Tibial artery (tissue), 4 donors: ENCODE data around the gene DLG4.

Source experiments
- DNase-seq, 2 donors: peaks; one replicate each; pipeline ENCODE4 v3.0.0-alpha.2; 2019
- H3K27ac ChIP-seq, 2 donors: fragments of 200-600 bp; sonication (generic) in 1 of 2; 1 replicate in 1 of 2; 2 replicates in 1 of 2; pipeline ENCODE4 v1.5.1; 2018 to 2019; ENCODE audit warnings: mild to moderate bottlenecking in 1 of 2
- H3K27me3 ChIP-seq, 2 donors: fragments of 200-600 bp; sonication (generic) in 1 of 2; one replicate each; pipeline versions ENCODE4 v1.5.1 to v1.6.0; 2016 to 2019
- H3K36me3 ChIP-seq, 3 donors: fragments of 200-600 bp; sonication (generic) in 2 of 3; one replicate each; pipeline ENCODE4 v1.5.1; 2016 to 2019; ENCODE audit warnings: mild to moderate bottlenecking in 2 of 3
- H3K4me1 ChIP-seq, 4 donors: fragments of 200-600 bp; sonication (generic) in 2 of 4; 1 replicate in 3 of 4; 2 replicates in 1 of 4; pipeline ENCODE4 v1.5.1; 2016 to 2019
- H3K4me3 ChIP-seq, 2 donors: fragments of 200-600 bp; sonication (generic) in 1 of 2; 1 replicate in 1 of 2; 2 replicates in 1 of 2; pipeline ENCODE4 v1.5.1; 2018 to 2019; ENCODE audit warnings: mild to moderate bottlenecking in 2 of 2
- H3K9me3 ChIP-seq, 3 donors: fragments of 200-600 bp; sonication (generic) in 1 of 3; one replicate each; pipeline ENCODE4 v1.5.1; 2016 to 2019
- intact Hi-C: fragments of 100-400 bp; cut with DNase I; formaldehyde crosslinking; loops from one replicate; pipeline ENCODE4 v1.15.0; 2023; ENCODE audit warnings: low total_unique reads
- TF ChIP-seq, protein P1 (sequence below), 2 experiments: fragments of 200-600 bp in 1 of 2; fragments of 450-650 bp in 1 of 2; IDR thresholded peaks; one replicate each; pipeline ENCODE4 v1.5.1; 2017 to 2019; ENCODE audit warnings: antibody characterized with exemption in 2 of 2, mild to moderate bottlenecking in 1 of 2, moderate library complexity in 1 of 2

DLG4 gene

DNA sequence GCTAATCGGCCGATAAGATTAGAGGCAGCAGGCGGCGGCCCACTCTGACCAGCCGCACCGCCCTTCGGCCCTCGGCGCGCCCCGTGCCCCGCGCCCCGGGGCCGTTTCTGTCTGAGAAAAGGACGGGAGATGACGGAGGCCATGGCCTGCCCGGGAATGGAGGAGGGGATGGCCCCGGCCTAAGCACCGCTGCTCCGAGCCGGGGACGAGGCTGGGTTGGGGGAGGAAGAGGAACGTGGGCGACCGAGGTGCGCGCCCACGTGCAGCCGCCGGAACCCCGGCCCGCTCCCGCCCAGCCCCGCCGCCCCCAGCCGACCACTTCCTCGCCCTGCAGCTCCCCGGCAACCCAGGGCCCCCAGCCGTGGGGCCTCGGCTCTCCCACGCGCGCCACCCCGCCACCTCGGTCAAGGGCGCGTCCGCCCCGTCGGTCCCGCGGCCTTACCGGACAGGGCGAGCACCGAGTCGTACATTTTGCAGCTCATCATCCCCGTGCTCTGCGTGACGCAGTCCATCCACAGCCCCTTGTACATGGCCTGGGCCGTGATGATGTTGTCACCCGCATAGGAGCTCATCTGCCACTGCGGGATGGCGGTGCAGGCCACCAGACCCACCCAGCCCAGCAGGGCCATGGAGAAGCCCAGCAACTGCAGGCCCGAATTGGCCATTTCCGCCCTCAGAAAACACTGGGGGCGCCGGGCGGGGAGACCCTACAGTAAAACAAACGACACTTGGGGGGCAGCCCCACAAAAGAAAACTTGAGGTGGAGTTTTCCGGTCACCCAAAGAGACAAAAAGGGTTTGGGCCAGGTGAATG is 41.9 kb upstream of the DLG4 start:
- H3K36me3 ChIP-seq = peaks cover 16 to 37% (median 31%) of the 10 kb centered on the region in 3 donors
- peaks cover 0 to 38% (median 21%) of the 10 kb centered on the region in 4 donors for H3K4me1 ChIP-seq
- intact Hi-C loops = loop anchor here (5.0 kb wide), 1 partner anchor 41 kb away; no protein-coding TSS in a partner anchor
- TF ChIP-seq, protein P1, sequence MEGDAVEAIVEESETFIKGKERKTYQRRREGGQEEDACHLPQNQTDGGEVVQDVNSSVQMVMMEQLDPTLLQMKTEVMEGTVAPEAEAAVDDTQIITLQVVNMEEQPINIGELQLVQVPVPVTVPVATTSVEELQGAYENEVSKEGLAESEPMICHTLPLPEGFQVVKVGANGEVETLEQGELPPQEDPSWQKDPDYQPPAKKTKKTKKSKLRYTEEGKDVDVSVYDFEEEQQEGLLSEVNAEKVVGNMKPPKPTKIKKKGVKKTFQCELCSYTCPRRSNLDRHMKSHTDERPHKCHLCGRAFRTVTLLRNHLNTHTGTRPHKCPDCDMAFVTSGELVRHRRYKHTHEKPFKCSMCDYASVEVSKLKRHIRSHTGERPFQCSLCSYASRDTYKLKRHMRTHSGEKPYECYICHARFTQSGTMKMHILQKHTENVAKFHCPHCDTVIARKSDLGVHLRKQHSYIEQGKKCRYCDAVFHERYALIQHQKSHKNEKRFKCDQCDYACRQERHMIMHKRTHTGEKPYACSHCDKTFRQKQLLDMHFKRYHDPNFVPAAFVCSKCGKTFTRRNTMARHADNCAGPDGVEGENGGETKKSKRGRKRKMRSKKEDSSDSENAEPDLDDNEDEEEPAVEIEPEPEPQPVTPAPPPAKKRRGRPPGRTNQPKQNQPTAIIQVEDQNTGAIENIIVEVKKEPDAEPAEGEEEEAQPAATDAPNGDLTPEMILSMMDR (IDR thresholded peaks at IDR 0.05) = no peak
- no peak for DNase-seq
- H3K27me3 ChIP-seq = peaks cover 6 to 60% of the 10 kb centered on the region in 2 donors
- no peak overlapping the region for H3K27ac ChIP-seq
- no peaks in the 10 kb centered on the region for H3K9me3 ChIP-seq
- H3K4me3 ChIP-seq = peak overlapping the region; percentile 32 to 52

DNA sequence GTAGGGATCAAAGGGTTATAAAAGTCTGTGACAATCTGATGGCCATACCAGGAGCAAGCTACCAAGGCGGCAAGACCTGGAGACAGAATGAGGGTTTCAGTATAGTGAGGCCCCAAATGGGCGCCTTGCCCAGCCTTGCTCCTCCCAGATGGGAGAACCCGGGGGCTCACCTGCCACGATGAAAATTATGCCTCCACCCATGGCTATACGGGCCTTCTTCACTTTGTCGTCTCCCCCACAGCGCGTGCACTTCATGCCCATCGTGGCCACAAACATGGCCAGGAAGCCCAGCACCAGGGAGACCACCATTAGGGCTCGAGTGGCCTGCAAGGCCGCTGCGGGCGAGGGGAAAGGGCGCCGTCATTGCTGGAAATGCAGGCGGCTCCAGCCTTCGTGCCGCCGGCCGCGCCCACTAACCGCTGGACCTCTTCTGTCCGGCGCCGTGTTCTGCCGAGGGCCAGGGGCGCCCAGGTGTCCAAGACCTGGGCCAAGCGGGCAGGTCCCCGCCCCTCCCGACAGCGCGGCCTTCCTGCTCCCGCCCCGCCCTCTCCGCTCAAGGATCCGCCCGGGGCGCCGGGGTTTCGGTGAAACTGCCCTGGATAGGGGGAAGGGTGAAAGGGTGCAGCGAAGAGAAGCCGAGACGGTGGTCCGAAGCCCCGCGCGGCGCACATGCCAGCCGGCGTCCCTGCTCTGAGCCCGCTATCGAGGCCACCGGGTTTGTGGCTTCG is 41.2 kb upstream of the DLG4 start:
- no peak overlapping the region for H3K27ac ChIP-seq

DNA sequence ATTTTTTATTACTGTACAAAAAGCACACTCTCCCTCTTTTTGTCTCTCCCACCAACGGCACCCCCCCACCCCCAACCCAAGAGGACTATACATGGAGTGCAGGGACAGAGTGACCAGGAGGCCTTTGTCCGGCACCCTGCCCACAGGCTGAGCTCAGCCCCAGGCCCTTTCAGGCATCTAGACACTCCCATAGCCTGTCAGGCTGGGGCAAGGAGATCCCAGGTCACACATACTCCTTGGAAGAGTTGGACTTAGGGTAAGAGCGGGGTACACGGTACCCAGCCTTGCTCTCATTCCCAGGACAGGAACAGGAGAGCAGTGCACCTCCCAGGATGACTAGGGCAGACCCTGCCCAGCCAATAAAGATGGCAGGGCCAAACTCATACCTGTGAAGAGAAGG is 40.5 kb upstream of the DLG4 start:
- peaks cover 6 to 49% of the 10 kb centered on the region in 2 donors for H3K27me3 ChIP-seq
- H3K9me3 ChIP-seq = no peaks in the 10 kb centered on the region
- TF ChIP-seq, protein P1 (IDR thresholded peaks at IDR 0.05) = no peak
- no peak overlapping the region for H3K4me3 ChIP-seq
- H3K27ac ChIP-seq = no peak overlapping the region
- H3K4me1 ChIP-seq = peaks cover 0 to 38% (median 21%) of the 10 kb centered on the region in 4 donors
- intact Hi-C loops = loop anchor here (5.0 kb wide), 1 partner anchor 42 kb away; no protein-coding TSS in a partner anchor
- peaks cover 26 to 52% (median 44%) of the 10 kb centered on the region in 3 donors for H3K36me3 ChIP-seq
- no peak for DNase-seq

More for the DNA sequence above, 41.2 kb upstream of the DLG4 start:
- Histone ChIP-seq H3K4me3 (peak overlapping the region; percentile 32 to 52), H3K4me1 (peaks cover 0 to 38% (median 21%) of the 10 kb centered on the region in 4 donors), H3K9me3 (no peaks in the 10 kb centered on the region), H3K27me3 (peaks cover 6 to 56% of the 10 kb centered on the region in 2 donors), H3K36me3 (peaks cover 19 to 45% (median 38%) of the 10 kb centered on the region in 3 donors)
- TF ChIP-seq, protein P1 (IDR thresholded peaks at IDR 0.05) = no peak
- DNase-seq = no peak
- intact Hi-C loops = loop anchor here (5.0 kb wide), 1 partner anchor 41 kb away; no protein-coding TSS in a partner anchor

DNA sequence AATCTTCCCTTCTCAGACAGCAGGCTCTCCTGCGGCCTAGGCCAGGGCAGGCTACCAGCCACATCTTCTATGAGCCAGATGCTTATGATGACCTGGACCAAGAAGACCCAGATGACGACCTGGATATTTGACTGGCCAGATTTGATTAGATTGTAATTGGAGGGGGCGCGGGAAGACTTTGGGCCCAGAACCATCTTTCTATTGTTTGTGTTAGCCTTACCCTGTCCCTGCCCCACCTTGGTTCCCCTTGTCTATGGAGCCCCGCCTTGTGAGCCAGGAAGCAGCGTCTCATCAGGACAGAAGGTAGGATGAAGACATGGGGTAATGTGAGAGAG is 39.9 kb upstream of the DLG4 start:
- H3K9me3 ChIP-seq = no peaks in the 10 kb centered on the region
- DNase-seq = no peak
- H3K4me3 ChIP-seq = no peak overlapping the region
- H3K27me3 ChIP-seq = peaks cover 6 to 44% of the 10 kb centered on the region in 2 donors
- TF ChIP-seq, protein P1 (IDR thresholded peaks at IDR 0.05) = no peak
- no peak overlapping the region for H3K27ac ChIP-seq
- peaks cover 30 to 58% (median 51%) of the 10 kb centered on the region in 3 donors for H3K36me3 ChIP-seq
- intact Hi-C loops = loop anchor here (10.0 kb wide), 2 partner anchors 85 to 305 kb away; partner anchors contain the start of gene SENP3
- peaks cover 0 to 38% (median 21%) of the 10 kb centered on the region in 4 donors for H3K4me1 ChIP-seq

DNA sequence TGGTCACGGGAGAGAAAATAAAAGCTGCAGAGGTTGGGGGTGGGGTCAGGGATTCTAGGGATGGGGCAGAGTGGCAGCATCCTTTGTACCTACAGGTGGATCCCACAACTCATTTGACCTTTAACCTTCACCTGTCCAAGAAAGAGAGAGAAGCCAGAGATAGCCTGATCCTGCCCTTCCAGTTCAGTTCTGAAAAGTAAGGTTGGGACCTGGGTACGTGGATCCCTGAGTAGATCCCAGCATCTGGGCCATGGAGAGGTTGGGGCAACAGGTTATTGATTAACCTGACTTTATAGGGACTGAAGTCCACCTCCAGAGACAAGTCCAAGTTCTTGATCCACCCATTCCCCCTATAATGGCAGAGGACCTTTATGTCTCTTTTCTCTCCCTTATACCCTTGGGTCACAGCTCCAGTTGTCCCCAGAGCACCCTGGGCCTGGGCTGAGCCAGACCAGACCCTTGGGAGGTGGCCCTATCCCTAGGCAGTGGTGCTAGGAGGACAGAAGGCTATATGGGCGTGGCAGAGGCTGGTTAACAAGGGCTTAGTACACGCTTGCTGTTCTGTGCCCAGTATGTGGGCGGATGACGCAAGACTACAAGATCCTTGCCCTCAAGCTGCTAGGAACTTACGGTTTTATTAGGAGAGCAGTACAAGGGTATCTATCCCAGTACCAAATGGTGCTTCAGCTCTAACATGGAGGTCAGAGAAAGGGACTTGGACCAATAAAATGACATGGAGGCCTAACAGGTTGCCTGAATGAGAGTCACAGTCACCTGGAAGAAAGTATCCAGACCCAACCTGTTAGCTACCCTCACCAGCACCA is 39.3 kb upstream of the DLG4 start:
- Histone ChIP-seq H3K9me3 (no peaks in the 10 kb centered on the region), H3K27me3 (peaks cover 6 to 39% of the 10 kb centered on the region in 2 donors), H3K27ac (no peak overlapping the region), H3K4me3 (no peak overlapping the region), H3K36me3 (peaks cover 30 to 62% (median 55%) of the 10 kb centered on the region in 3 donors), H3K4me1 (peaks cover 0 to 38% (median 21%) of the 10 kb centered on the region in 4 donors)
- intact Hi-C loops = loop anchor here (10.0 kb wide), 2 partner anchors 86 to 306 kb away; partner anchors contain the start of gene SENP3
- TF ChIP-seq, protein P1 (IDR thresholded peaks at IDR 0.05) = no peak
- no peak for DNase-seq
